Activated CD4-positive, alpha-beta T cell treated with anti-CD3 and anti-CD28 coated beads for 36 hours (primary cell): ENCODE results near the gene ZKSCAN7. TPM values are rescaled to one million over a fixed set of nuclear protein-coding genes. Genes with fewer than 3 reads are reported as not detected.
"Not testable (repeated sequence)": the region's sequence is repeated elsewhere in the genome, so short reads cannot be mapped to it uniquely, and the experiment has no call there.

Experiments
- ATAC-seq: fragments of 200-7000 bp; cut with Tn5 transposase; one replicate; pipeline ENCODE4 v1.10.0; 2021; ENCODE audit warnings: mild to moderate bottlenecking, moderate library complexity
- CTCF ChIA-PET: fragments of 350-600 bp; sonication (Branson Sonifier 250); formaldehyde crosslinking; loops from one replicate; lab custom pipeline; 2021; ENCODE audit warnings: antibody characterized with exemption; lab: Charles Lee
- POLR2A ChIA-PET: fragments of 350-600 bp; sonication (Branson Sonifier 250); formaldehyde crosslinking; loops from one replicate; lab custom pipeline; 2021; ENCODE audit warnings: antibody characterized with exemption, inconsistent platforms; lab: Charles Lee
- DNase-seq: peaks from one replicate; pipeline ENCODE4 v3.0.0-alpha.2; 2020
- H3K27ac Mint-ChIP-seq: one replicate; pipeline ENCODE4 v1.8.0; 2021; ENCODE audit warnings: mixed read lengths
- H3K27me3 Mint-ChIP-seq: one replicate; pipeline ENCODE4 v1.8.0; 2021; ENCODE audit warnings: mixed read lengths
- H3K36me3 Mint-ChIP-seq: one replicate; pipeline ENCODE4 v1.8.0; 2021; ENCODE audit warnings: low read depth, mixed read lengths
- H3K4me1 Mint-ChIP-seq: one replicate; pipeline ENCODE4 v1.8.0; 2021; ENCODE audit warnings: mixed read lengths
- H3K4me3 Mint-ChIP-seq: one replicate; pipeline ENCODE4 v1.8.0; 2021; ENCODE audit warnings: mild to moderate bottlenecking, moderate library complexity, mixed read lengths
- H3K9me3 Mint-ChIP-seq: one replicate; pipeline ENCODE4 v1.8.0; 2021; ENCODE audit warnings: low read depth, mixed read lengths
- intact Hi-C, 2 experiments: fragments of 100-400 bp; cut with DNase I in 1 of 2; cut with micrococcal nuclease in 1 of 2; formaldehyde crosslinking; loops; one replicate each; pipeline versions ENCODE4 v1.14.2 to v1.15.1; 2022 to 2024; cut with DNase I, micrococcal nuclease
- total RNA-seq, 2 experiments: library from RNA; stranded (reverse); gene quantifications; one replicate each; pipeline ENCODE4 v1.2.3, GENCODE V29; 2021

Gene ZKSCAN7
- total RNA-seq, 2 experiments from 2014 or later = 2.0 TPM

GRCh38 chr3:44576613-44577012 is 21.6 kb downstream of the ZKSCAN7 start:
- intact Hi-C loops = no loop called here
- H3K4me3 Mint-ChIP-seq = no peak overlapping the region
- DNase-seq (no peak), ATAC-seq (no peak)
- peaks cover 29% of the 10 kb centered on the region for H3K9me3 Mint-ChIP-seq
- peaks cover under 1% of the 10 kb centered on the region for H3K27me3 Mint-ChIP-seq
- POLR2A ChIA-PET = no interaction called here
- CTCF ChIA-PET = interaction anchor here (0.6 kb wide), 1 partner anchor 44 kb away, joined by 3 read pairs; no protein-coding TSS in a partner anchor
- H3K27ac Mint-ChIP-seq = no peak overlapping the region
- peaks cover 21% of the 10 kb centered on the region for H3K36me3 Mint-ChIP-seq
- no peaks in the 10 kb centered on the region for H3K4me1 Mint-ChIP-seq

DNA sequence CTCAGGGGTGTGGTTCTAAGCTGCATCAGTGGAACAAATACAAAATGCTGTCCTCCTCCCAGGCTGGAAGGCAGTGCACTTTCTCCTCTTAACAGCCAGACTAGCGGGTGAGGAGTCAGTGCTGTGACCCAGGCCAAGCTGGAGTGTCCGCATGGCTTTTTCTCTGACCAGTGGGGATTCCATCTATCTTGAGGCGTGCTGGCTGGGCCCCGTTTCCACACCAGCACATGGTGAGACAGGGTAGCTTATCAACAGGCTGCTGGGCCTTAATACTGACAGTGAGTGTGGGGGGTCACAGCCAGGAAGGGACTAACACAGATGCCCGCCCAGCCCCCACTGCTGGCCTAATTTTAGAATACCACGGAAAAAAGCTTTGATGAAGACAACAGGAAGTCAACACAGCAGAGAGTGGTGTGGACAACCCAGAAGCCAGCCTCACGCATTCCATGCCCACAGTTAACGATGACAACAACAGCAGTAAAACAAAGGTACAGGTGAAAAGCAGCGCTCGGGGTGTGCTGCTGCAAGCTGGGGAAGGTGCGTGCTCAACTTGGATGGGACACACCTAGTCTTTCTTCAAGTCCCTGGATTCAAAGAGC is 22.5 kb downstream of the ZKSCAN7 start:
- ATAC-seq, CTCF ChIA-PET, H3K4me3 Mint-ChIP-seq, DNase-seq, intact Hi-C loops, H3K27ac Mint-ChIP-seq, POLR2A ChIA-PET, H3K27me3 Mint-ChIP-seq, H3K4me1 Mint-ChIP-seq: not testable (repeated sequence)
- Mint-ChIP-seq H3K9me3 (peaks cover 25% of the 10 kb centered on the region), H3K36me3 (peaks cover 16% of the 10 kb centered on the region)

DNA sequence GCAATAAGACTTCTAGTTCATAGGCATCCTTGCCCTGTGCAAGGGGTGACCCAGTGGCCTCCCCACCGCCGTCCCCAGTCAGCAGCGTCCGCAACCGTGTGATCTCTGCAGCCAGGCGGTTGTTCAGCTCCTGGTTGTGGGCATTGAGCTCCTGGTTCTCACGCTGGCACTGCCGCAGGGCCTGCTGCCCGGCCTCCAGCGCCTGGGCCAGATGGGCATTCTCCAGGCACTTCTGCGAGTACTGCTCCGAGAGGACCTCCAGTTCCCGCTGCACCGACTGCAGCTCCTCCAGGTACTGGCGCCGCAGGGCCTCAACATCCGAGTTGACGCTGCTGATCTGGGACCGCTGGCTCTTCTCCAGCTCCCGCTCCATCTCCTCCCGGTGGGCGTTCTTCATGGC is 23.3 kb downstream of the ZKSCAN7 start:
- CTCF ChIA-PET, H3K4me3 Mint-ChIP-seq, H3K27ac Mint-ChIP-seq, H3K27me3 Mint-ChIP-seq, H3K4me1 Mint-ChIP-seq, intact Hi-C loops, POLR2A ChIA-PET, DNase-seq, ATAC-seq: not testable (repeated sequence)
- H3K9me3 Mint-ChIP-seq = peaks cover 20% of the 10 kb centered on the region
- H3K36me3 Mint-ChIP-seq = peaks cover 12% of the 10 kb centered on the region

GRCh38 chr3:44578924-44579515 is 24.0 kb downstream of the ZKSCAN7 start:
- H3K27me3 Mint-ChIP-seq, H3K4me1 Mint-ChIP-seq, H3K27ac Mint-ChIP-seq, intact Hi-C loops, DNase-seq, CTCF ChIA-PET, POLR2A ChIA-PET, H3K4me3 Mint-ChIP-seq, ATAC-seq: not testable (repeated sequence)
- Mint-ChIP-seq H3K9me3 (peaks cover 24% of the 10 kb centered on the region), H3K36me3 (peaks cover 12% of the 10 kb centered on the region)

GRCh38 chr3:44579749-44580148 is 24.8 kb downstream of the ZKSCAN7 start:
- H3K4me3 Mint-ChIP-seq, CTCF ChIA-PET, H3K4me1 Mint-ChIP-seq, DNase-seq, H3K27ac Mint-ChIP-seq, intact Hi-C loops, POLR2A ChIA-PET, ATAC-seq: not testable (repeated sequence)
- peaks cover 12% of the 10 kb centered on the region for H3K27me3 Mint-ChIP-seq
- H3K36me3 Mint-ChIP-seq = peaks cover 12% of the 10 kb centered on the region
- H3K9me3 Mint-ChIP-seq = peaks cover 22% of the 10 kb centered on the region

GRCh38 chr3:44580971-44581370 is 26.0 kb downstream of the ZKSCAN7 start:
- CTCF ChIA-PET, H3K27ac Mint-ChIP-seq, H3K4me3 Mint-ChIP-seq, intact Hi-C loops, DNase-seq, H3K4me1 Mint-ChIP-seq, ATAC-seq, POLR2A ChIA-PET: not testable (repeated sequence)
- Mint-ChIP-seq H3K27me3 (peaks cover 24% of the 10 kb centered on the region), H3K9me3 (peaks cover 20% of the 10 kb centered on the region), H3K36me3 (peaks cover 12% of the 10 kb centered on the region)

DNA sequence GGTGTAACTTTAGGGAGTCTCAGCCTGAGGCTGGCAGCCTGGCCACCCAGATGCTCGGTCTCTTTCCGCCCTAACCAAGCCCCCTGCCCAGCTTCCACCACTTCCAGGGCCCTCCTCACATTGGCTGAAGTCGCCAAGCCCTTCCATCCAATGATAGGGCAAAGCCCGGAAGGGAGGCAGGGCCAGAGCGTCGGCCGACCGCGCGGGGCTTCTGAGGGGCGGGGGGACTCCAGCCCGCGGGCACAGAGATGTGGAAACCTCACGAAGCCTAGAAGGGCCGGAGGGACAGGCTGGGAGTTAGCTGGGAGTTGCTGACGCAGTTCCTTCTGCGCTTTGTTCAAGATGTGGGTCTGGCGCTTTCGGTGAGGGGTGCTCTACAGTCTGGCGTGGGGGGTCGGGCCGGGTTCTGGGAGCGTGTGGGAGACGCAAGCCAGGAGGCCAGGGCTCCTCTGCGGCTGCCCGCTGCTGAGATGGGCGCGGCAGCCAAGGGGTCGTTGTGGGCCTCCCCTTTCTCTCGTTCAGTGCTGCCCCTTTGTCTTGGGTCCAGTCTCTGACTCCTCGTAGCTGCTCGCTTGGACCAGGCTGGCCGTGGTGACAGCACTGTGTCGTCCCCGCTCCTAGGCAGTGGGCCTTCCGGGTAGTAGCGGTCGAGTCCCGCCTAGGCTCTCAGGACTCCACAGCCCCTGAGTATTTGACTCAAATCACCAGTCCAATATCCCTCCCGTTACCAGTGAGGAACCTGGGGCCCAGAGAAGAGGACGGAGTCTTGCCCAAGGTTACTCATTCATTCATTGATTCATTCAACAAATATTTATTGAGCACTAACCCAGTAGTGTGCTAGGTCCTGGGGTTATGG is 29.9 kb downstream of the ZKSCAN7 start, which contains the start of gene ZNF660:
Gene ZNF660 (plus strand): TSS at position 319 of the 856 bp plus-strand sequence. CDS start 9,230 bp downstream, outside the sequence.
- ChIA-PET POLR2A (interaction anchor here (0.6 kb wide), 1 partner anchor 38 kb away, joined by 3 read pairs; no protein-coding TSS in a partner anchor), CTCF (no interaction called here)
- DNase-seq = peak; percentile 13
- Mint-ChIP-seq H3K4me3 (peak within 1 kb of the TSS; percentile 28), H3K27ac (no peak within 1 kb of the TSS), H3K9me3 (peaks cover 23% of the 10 kb centered on the region), H3K36me3 (peaks cover 10% of the 10 kb centered on the region), H3K4me1 (peaks cover 8% of the 10 kb centered on the region), H3K27me3 (peaks cover 39% of the 10 kb centered on the region)
- intact Hi-C loops = no loop called here
- ATAC-seq = peak; percentile 58

DNA sequence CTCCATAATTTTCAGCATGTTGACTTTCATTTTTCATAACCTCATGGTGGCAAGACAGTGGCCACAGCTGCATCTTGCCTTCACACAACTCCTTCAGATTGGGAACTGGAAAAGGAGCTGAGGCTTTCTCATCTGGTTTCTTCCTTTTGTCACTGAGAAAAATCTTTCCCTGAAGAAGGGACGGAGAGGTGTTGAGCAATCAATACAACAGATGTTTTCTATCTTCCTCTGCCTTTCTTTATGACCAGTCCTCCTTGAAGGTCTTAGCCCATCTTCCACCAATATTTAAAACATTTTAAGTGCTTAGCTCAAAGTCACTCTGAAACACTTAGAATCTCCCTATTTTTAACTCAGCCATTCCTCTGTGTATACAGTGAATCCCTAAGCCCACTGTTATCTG is 41.6 kb downstream of the ZKSCAN7 start:
- DNase-seq (no peak), ATAC-seq (no peak)
- Mint-ChIP-seq H3K4me3 (no peak overlapping the region), H3K4me1 (no peaks in the 10 kb centered on the region), H3K27me3 (no peaks in the 10 kb centered on the region), H3K9me3 (peaks cover 30% of the 10 kb centered on the region), H3K36me3 (no peaks in the 10 kb centered on the region), H3K27ac (no peak overlapping the region)
- ChIA-PET CTCF (no interaction called here), POLR2A (interaction anchor here (0.6 kb wide), 1 partner anchor 192 kb away, joined by 3 read pairs; no protein-coding TSS in a partner anchor)
- intact Hi-C loops = no loop called here

GRCh38 chr3:44601749-44602148 is 46.8 kb downstream of the ZKSCAN7 start:
- H3K36me3 Mint-ChIP-seq = no peaks in the 10 kb centered on the region
- ATAC-seq = no peak

DNA sequence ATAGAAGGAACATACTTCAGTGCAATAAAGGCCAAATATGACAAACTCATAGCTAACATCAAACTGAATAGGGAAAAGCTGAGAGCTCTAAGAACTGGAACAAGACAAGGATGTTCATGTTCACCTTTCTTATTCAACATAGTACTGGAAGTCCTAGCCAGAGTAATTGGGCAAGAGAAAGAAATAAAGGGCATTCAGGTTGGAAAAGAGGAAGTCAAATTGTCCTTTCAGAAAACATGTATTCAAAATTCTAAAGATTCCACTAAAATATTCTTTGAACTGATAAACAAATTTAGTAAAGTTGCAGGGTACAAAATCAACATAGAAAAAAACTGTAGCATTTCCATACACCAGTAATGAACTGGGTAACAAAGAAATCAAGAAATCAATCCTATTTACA is 57.7 kb downstream of the ZKSCAN7 start:
- intact Hi-C loops = no loop called here
- DNase-seq = no peak
- ChIA-PET CTCF (interaction anchor here (0.6 kb wide), 1 partner anchor 93 kb away, joined by 3 read pairs; no protein-coding TSS in a partner anchor), POLR2A (no interaction called here)
- no peak overlapping the region for H3K27ac Mint-ChIP-seq
- ATAC-seq = no peak
- H3K27me3 Mint-ChIP-seq = no peaks in the 10 kb centered on the region
- H3K4me3 Mint-ChIP-seq = no peak overlapping the region
- H3K36me3 Mint-ChIP-seq = no peaks in the 10 kb centered on the region
- H3K4me1 Mint-ChIP-seq = peaks cover 2% of the 10 kb centered on the region
- H3K9me3 Mint-ChIP-seq = peaks cover 5% of the 10 kb centered on the region

More at GRCh38 chr3:44601749-44602148, 46.8 kb downstream of the ZKSCAN7 start:
- no peak for DNase-seq
- ChIA-PET POLR2A (no interaction called here), CTCF (no interaction called here)
- Mint-ChIP-seq H3K4me3 (no peak overlapping the region), H3K27me3 (peaks cover 3% of the 10 kb centered on the region), H3K9me3 (peaks cover 2% of the 10 kb centered on the region), H3K4me1 (no peaks in the 10 kb centered on the region), H3K27ac (no peak overlapping the region)
- intact Hi-C loops = no loop called here
